ENCODE measurements around the gene THRA. TPM values are rescaled to one million over a fixed set of nuclear protein-coding genes. Genes with fewer than 3 reads are reported as not detected.

Gene THRA
- polyA plus RNA-seq, 1 donor (not counting 4 experiments of a cell fraction or from before 2014, with no cell fraction given) = 4.5 TPM

GRCh38 chr17:40063901-40064531 is 1.3 kb downstream of the THRA start:
- H4K20me1 ChIP-seq (ENCODE audit: control insufficient read depth, extremely low read depth, insufficient read depth, low read length) = no peaks in the 10 kb centered on the region
- H2AFZ ChIP-seq (ENCODE audit: control insufficient read depth, low read length) = no peak overlapping the region
- peak overlapping the region; percentile 81 for H3K9ac ChIP-seq (ENCODE audit: control insufficient read depth, extremely low read depth, insufficient read depth, low read length)
- peaks cover 12% of the 10 kb centered on the region for H3K27me3 ChIP-seq (ENCODE audit: control insufficient read depth, extremely low read depth, insufficient read depth, low read length)
- H3K4me1 ChIP-seq (ENCODE audit: control insufficient read depth, extremely low read depth, insufficient read depth, low read length) = peaks cover 38% of the 10 kb centered on the region
- peak overlapping the region; percentile 81 to 89 (median 84) for H3K4me3 ChIP-seq (ENCODE audit: control insufficient read depth in 2 of 3, extremely low read depth in 1 of 3, insufficient read depth in 2 of 3, low read depth in 1 of 3, low read length in 3 of 3)
- H3K36me3 ChIP-seq (ENCODE audit: control insufficient read depth in 2 of 2, extremely low read depth in 1 of 2, insufficient read depth in 2 of 2, low read length in 2 of 2) = no peaks in the 10 kb centered on the region
- H3K27ac ChIP-seq (ENCODE audit: control insufficient read depth, insufficient read depth, low read length) = no peak overlapping the region
- peak overlapping the region; percentile 89 for H3K4me2 ChIP-seq (ENCODE audit: control insufficient read depth, extremely low read depth, insufficient read depth, low read depth, low read length)
- no peaks in the 10 kb centered on the region for H3K79me2 ChIP-seq (ENCODE audit: control insufficient read depth, insufficient read depth, low read length)
- H3K9me1 ChIP-seq (ENCODE audit: control insufficient read depth, extremely low read depth, insufficient read depth, low read length) = no peaks in the 10 kb centered on the region
- TF ChIP-seq CTCF (optimal IDR thresholded peaks at IDR 0.05 in 1 of 3, IDR thresholded peaks at IDR 0.05 in 1 of 3, conservative IDR thresholded peaks at IDR 0.05 in 1 of 3; ENCODE audit: extremely low read depth in 1 of 3, insufficient read depth in 2 of 3, low read length in 3 of 3) (no peak), EZH2 (IDR thresholded peaks at IDR 0.05; ENCODE audit: low read length) (no peak)
- DNase-seq (ENCODE audit: low read depth, low spot score) = no peak
- FAIRE-seq = no peak
- dilution Hi-C loops (cut with MboI; ENCODE audit: extremely low pct_ligation_motif_present, low sequenced_read_pairs) = no loop called here
- no peaks in the 10 kb centered on the region for H3K9me3 ChIP-seq (ENCODE audit: control insufficient read depth, low read depth, low read length)

GRCh38 chr17:40064971-40065768 is 2.4 kb downstream of the THRA start:
- no peaks in the 10 kb centered on the region for H3K9me1 ChIP-seq (ENCODE audit: control insufficient read depth, extremely low read depth, insufficient read depth, low read length)
- peaks cover 12% of the 10 kb centered on the region for H3K27me3 ChIP-seq (ENCODE audit: control insufficient read depth, extremely low read depth, insufficient read depth, low read length)
- dilution Hi-C loops (cut with MboI; ENCODE audit: extremely low pct_ligation_motif_present, low sequenced_read_pairs) = no loop called here
- no peak for TF ChIP-seq CTCF (optimal IDR thresholded peaks at IDR 0.05 in 1 of 3, IDR thresholded peaks at IDR 0.05 in 1 of 3, conservative IDR thresholded peaks at IDR 0.05 in 1 of 3; ENCODE audit: extremely low read depth in 1 of 3, insufficient read depth in 2 of 3, low read length in 3 of 3)
- TF ChIP-seq EZH2 (IDR thresholded peaks at IDR 0.05; ENCODE audit: low read length) = no peak
- H2AFZ ChIP-seq (ENCODE audit: control insufficient read depth, low read length) = peak overlapping the region; percentile 26
- H3K27ac ChIP-seq (ENCODE audit: control insufficient read depth, insufficient read depth, low read length) = no peak overlapping the region
- no peak for FAIRE-seq
- H3K9me3 ChIP-seq (ENCODE audit: control insufficient read depth, low read depth, low read length) = no peaks in the 10 kb centered on the region
- H3K79me2 ChIP-seq (ENCODE audit: control insufficient read depth, insufficient read depth, low read length) = no peaks in the 10 kb centered on the region
- no peaks in the 10 kb centered on the region for H4K20me1 ChIP-seq (ENCODE audit: control insufficient read depth, extremely low read depth, insufficient read depth, low read length)
- no peak overlapping the region for H3K4me3 ChIP-seq (ENCODE audit: control insufficient read depth in 2 of 3, extremely low read depth in 1 of 3, insufficient read depth in 2 of 3, low read depth in 1 of 3, low read length in 3 of 3)
- H3K4me2 ChIP-seq (ENCODE audit: control insufficient read depth, extremely low read depth, insufficient read depth, low read depth, low read length) = peak overlapping the region; percentile 89
- H3K36me3 ChIP-seq (ENCODE audit: control insufficient read depth in 2 of 2, extremely low read depth in 1 of 2, insufficient read depth in 2 of 2, low read length in 2 of 2) = no peaks in the 10 kb centered on the region
- DNase-seq (ENCODE audit: low read depth, low spot score) = no peak
- peaks cover 50% of the 10 kb centered on the region for H3K4me1 ChIP-seq (ENCODE audit: control insufficient read depth, extremely low read depth, insufficient read depth, low read length)
- peak overlapping the region; percentile 37 for H3K9ac ChIP-seq (ENCODE audit: control insufficient read depth, extremely low read depth, insufficient read depth, low read length)
